Kidney glomerular epithelial cell (primary cell): ENCODE data around the gene MAU2.
"Not testable (repeated sequence)": the region's sequence is repeated elsewhere in the genome, so short reads cannot be mapped to it uniquely, and the experiment has no call there.

Experiments
- DNase-seq: peaks from one replicate; lab custom pipeline; 2025; lab: John Stamatoyannopoulos, UW

The MAU2 gene

GRCh38 chr19:19384486-19384885 lies 63.9 kb downstream of the MAU2 start:
- DNase-seq = no peak

- peak; percentile 99 for DNase-seq
These were observed 64.7 kb downstream of the MAU2 start for GRCh38 chr19:19385131-19385895.

- no peak for DNase-seq
These were observed 65.6 kb downstream of the MAU2 start for GRCh38 chr19:19385896-19386869.

- no peak for DNase-seq
These were observed 66.5 kb downstream of the MAU2 start for GRCh38 chr19:19387108-19387507.

- DNase-seq = no peak
These were observed 68.2 kb downstream of the MAU2 start for GRCh38 chr19:19388568-19389555.

GRCh38 chr19:19389683-19390082 lies 69.1 kb downstream of the MAU2 start:
- not testable (repeated sequence) for DNase-seq

- DNase-seq = not testable (repeated sequence)
These were observed 73.7 kb downstream of the MAU2 start for GRCh38 chr19:19394333-19394732.

GRCh38 chr19:19399733-19400433 lies 79.3 kb downstream of the MAU2 start:
- no peak for DNase-seq

GRCh38 chr19:19402656-19403372 lies 82.2 kb downstream of the MAU2 start:
- DNase-seq = no peak

- peak; percentile 18 for DNase-seq
These were observed 82.8 kb downstream of the MAU2 start for GRCh38 chr19:19403373-19403901.

- peak; percentile 75 for DNase-seq
These were observed 84.5 kb downstream of the MAU2 start, which contains the start of gene GATAD2A for GRCh38 chr19:19404879-19405860. Gene GATAD2A (plus strand): TSS chr19:19405675. CDS start chr19:19465346, 59,671 bp downstream.

- no peak for DNase-seq
These were observed 85.6 kb downstream of the MAU2 start for GRCh38 chr19:19405971-19406877.

- DNase-seq = peak; percentile 63
These were observed 86.4 kb downstream of the MAU2 start for GRCh38 chr19:19406878-19407632.

GRCh38 chr19:19407633-19407930 lies 87.0 kb downstream of the MAU2 start:
- no peak for DNase-seq
